Jurkat, Clone E6-1 (cell line): ENCODE results near the gene UGP2.
"Not testable (repeated sequence)": the region's sequence is repeated elsewhere in the genome, so short reads cannot be mapped to it uniquely, and the experiment has no call there.

Experiments
- DNase-seq: peaks from one replicate; pipeline ENCODE4 v3.0.0-alpha.2; 2011; ENCODE audit warnings: low read depth, low spot score
- H3K4me3 ChIP-seq: 2 replicates; pipeline ENCODE4 v1.5.1; 2011; ENCODE audit warnings: mild to moderate bottlenecking, low read length, control low read depth, moderate library complexity

Gene UGP2

DNA sequence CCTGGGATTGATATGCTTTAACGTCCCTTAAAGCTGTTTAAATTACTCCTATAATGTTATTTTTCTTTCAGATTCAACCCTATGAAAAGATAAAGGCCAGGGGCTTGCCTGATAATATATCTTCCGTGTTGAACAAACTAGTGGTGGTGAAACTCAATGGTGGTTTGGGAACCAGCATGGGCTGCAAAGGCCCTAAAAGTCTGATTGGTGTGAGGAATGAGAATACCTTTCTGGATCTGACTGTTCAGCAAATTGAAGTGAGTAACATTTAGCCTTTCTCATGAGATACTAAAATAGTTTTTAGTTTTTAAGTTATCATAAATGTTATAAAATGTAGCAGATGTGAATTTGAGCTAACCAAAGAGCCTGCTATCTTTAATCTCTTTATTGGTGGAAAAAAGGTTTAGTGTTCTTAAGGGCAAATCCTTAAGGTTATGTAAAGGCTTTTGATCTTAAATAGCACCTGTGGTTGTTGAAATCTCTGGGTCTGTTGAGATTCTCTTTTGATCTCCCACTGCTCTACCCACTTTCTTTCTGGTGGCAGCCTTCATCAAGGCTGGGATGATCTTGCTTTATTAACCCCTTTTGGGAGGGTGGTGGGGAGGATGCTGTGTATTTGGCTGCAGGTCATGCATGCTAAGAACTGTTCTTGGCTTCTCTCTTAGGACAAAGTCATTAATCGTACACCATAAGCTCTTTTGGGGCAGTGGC lies 40.9 kb downstream of the UGP2 start:
- peak; percentile 89 for DNase-seq
- H3K4me3 ChIP-seq = no peak overlapping the region

GRCh38 chr2:63886445-63886844 lies 44.7 kb downstream of the UGP2 start:
- no peak overlapping the region for H3K4me3 ChIP-seq
- no peak for DNase-seq

- no peak for DNase-seq
- no peak overlapping the region for H3K4me3 ChIP-seq
These were observed 46.4 kb downstream of the UGP2 start for GRCh38 chr2:63888053-63888452.

DNA sequence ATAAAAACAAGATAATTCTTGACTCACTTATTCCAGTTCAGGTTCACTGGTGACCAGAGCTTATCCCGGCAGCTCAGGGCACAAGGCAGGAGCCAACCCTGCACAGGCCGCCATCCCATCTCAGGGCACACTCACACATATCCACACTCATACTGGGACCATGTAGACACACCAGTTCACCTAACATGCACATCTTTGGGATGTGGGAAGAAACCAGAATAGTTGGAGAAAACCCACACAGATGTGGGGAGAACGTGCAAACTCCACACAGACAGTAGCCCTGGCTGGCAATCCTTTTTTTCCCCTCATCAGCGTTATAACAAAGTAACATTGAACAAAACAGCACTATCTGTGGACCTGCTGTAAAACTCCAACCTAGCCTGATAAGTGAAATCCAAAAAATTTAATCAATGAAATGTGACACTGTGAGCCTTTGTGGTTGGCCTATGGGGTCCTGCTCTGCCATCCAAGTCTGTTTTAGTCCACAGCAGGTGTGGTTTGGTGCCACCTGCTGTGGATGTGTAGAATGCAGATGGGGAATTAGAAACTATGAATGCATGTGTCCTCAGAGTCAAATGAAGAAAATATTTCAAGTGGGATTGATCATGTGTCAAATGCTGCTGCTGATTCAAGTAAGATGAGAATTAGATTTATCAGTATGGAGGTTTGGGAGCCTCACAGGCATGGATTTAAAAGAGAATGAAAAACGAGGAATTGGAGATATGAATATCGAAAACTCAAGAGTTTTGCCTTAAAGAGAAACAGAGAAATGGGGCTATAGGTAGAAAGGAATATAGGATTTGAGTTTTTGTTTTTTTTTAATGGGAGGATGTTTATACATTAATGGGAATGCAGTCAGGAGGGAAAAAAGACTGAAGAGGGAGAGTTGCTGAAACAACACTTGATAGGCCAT lies 47.0 kb downstream of the UGP2 start:
- peak; percentile 59 for DNase-seq
- H3K4me3 ChIP-seq = no peak overlapping the region

DNA sequence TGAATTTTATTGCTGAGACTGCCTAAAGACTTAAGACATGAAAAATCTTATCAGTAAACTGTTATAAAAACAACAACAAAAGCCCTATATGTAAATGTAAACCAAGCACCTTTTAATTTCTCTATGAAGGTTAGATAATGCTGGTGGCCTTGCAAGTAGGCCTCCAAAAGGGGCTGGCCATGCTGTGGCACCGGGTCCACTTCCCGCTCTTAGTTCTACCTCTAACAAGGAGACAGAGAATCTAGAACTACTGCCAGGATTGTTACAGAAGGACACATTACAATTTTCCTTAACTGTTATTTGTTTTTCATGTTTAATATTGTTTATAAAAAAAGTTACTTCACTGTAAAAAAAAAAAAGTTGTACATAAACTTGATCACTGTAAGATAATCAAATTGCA lies 49.0 kb downstream of the UGP2 start:
- H3K4me3 ChIP-seq = no peak overlapping the region
- DNase-seq = no peak

DNA sequence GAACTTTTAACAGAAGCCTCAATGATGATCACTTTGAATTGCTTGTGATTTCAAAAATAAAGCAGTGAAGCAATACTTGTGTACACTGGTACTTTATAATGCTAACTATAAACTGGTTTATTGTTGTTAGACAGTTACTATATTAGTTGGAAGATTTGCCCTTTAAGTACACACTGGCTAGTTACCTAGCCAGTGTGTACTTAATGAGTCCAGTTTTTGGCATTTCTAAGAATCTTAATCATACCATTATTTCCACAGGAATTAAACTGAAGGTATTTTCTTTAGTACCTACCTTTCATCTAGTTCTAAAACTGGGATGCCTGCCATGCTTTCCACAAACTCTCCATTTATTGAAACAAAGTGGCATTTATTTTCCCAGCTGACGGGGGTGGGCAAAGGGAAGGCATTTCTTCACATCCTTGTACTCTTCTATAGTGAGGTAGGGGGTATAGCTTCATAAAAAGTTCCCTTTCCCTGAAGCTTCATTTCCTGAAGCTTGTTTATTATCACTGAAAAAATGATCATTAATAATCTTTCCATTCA lies 49.9 kb downstream of the UGP2 start:
- no peak overlapping the region for H3K4me3 ChIP-seq
- no peak for DNase-seq

- DNase-seq = no peak
These were observed 51.5 kb downstream of the UGP2 start for GRCh38 chr2:63893163-63893562.

GRCh38 chr2:63894167-63894566 lies 52.5 kb downstream of the UGP2 start:
- H3K4me3 ChIP-seq = no peak overlapping the region
- DNase-seq = no peak

More at GRCh38 chr2:63893163-63893562, 51.5 kb downstream of the UGP2 start:
- no peak overlapping the region for H3K4me3 ChIP-seq

DNA sequence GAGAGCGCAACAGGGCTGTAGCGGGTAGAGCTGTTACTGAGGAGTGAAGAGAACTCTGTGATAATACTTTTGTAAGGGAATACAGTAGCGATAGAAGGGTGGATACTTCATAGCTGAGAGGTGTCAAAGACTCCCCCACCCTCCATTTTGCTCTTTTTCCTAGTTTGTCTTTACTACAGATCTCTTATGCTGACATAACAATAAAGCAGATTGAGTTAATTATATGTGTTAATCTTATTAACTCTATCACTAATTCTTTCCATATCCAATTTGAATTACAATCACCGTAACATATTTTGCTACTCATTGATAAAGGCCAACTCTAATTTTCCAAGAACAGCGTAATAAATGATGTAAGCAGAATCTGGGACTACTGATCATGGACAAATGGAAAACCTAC lies 57.1 kb downstream of the UGP2 start:
- H3K4me3 ChIP-seq = no peak overlapping the region
- no peak for DNase-seq

GRCh38 chr2:63899639-63900038 lies 57.9 kb downstream of the UGP2 start:
- H3K4me3 ChIP-seq = no peak overlapping the region
- no peak for DNase-seq

GRCh38 chr2:63902149-63902548 lies 60.5 kb downstream of the UGP2 start:
- DNase-seq = no peak

DNA sequence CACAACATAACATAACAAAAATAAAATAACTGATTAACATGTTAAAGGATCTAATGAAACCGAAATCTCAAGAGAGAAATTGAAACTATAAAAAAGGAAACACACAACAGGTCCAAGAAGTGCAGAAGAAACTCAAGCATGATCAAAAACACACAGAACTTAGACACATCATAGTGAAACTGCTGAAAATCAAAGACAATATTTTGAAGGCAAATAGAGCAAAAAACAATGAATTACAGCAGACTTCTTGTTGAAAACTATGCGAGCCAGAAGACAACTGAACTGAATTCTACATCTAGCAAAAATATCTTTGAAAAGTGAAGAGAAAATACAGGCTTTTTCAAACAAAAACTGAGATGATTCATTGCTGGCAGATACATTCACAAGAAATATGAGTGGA lies 61.3 kb downstream of the UGP2 start:
- DNase-seq = no peak
- no peak overlapping the region for H3K4me3 ChIP-seq

More at GRCh38 chr2:63902149-63902548, 60.5 kb downstream of the UGP2 start:
- no peak overlapping the region for H3K4me3 ChIP-seq

DNA sequence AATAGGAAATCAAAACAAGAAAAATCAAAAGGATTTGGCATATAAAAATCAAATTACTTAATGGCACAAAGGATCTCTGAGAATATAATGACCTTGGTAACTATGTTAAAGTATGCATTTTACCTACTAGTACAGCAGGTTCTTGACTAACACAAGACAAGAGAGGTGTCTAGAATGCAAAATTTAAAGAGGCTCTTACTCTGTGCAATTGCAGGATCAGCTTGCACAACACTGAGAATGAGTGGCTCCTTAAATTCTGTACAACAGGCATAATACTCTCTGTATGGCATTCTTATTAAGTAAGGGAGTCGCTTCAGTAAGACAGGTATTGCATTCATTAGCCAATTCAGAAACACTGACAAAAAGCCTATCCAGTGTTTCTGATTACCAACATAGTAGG lies 72.6 kb downstream of the UGP2 start:
- DNase-seq = no peak
- H3K4me3 ChIP-seq = no peak overlapping the region

GRCh38 chr2:63926815-63927214 lies 85.1 kb downstream of the UGP2 start:
- H3K4me3 ChIP-seq = no peak overlapping the region
- no peak for DNase-seq

DNA sequence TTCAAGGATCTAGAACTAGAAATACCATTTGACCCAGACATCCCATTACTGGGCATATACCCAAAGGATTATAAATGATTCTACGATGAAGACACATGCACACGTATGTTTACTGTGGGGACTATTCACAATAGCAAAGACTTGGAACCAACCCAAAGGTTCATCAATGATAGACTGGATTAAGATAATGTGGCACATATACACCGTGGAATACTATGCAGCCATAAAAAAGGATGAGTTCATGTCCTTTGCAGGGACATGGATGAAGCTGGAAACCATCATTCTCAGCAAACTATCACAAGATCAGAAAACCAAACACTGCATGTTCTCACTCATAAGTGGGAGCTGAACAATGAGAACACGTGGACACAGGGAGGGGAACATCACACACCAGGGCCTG lies 90.4 kb downstream of the UGP2 start:
- not testable (repeated sequence) for DNase-seq, H3K4me3 ChIP-seq
